ENCODE data around the gene HPGDS.
"Not testable (repeated sequence)": the region's sequence is repeated elsewhere in the genome, so short reads cannot be mapped to it uniquely, and the experiment has no call there.

Gene HPGDS

GRCh38 chr4:94356444-94356843 lies 13.8 kb upstream of the HPGDS start:
- no peak for DNase-seq

DNA sequence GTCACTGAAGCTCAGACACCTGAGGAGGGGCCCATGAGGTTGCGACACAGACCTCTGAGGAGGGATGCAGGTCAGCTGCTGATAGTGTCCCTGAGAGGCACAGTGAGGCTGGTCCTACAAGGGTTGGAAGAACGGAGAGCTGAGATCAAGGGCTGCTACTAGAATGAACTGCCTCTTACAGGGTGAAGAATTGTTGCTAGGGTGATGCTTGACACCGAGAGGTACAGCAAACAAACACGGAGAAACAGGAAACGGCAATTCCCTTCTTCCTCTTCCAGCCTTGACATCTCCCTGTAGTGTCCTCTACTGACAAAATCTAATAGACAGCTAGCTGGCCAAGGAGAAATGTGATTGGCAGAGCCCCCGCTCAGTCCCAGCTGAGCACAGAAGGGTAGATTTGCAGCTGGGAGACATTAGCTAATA lies 11.8 kb upstream of the HPGDS start:
- no peak for DNase-seq

DNA sequence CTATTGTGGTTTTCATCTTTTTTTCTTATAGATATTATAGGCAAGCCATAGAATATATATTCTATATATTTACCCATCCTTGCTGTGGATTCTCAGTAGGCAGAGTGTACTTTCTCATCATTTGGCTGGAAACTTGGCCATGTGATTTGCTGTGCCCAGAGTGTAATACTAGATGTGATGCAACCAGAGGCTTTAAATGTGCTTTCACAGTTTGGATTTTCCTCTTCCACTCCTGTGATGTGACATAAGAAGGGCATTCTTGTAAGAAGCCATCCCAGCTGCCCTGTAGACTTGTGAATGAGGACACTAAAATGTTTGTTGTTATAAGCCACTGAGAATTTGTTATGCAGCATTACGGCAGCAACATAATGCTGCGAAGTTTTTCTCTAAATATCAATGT lies 10.4 kb upstream of the HPGDS start:
- DNase-seq, result no peak

GRCh38 chr4:94352163-94352562 lies 9.5 kb upstream of the HPGDS start:
- no peak for DNase-seq

- no peak for DNase-seq
These were observed 8.7 kb upstream of the HPGDS start for GRCh38 chr4:94351319-94351718.

GRCh38 chr4:94350095-94350494 lies 7.5 kb upstream of the HPGDS start:
- no peak for DNase-seq

- no peak for DNase-seq
These were observed 6.6 kb upstream of the HPGDS start for GRCh38 chr4:94349193-94349592.

DNA sequence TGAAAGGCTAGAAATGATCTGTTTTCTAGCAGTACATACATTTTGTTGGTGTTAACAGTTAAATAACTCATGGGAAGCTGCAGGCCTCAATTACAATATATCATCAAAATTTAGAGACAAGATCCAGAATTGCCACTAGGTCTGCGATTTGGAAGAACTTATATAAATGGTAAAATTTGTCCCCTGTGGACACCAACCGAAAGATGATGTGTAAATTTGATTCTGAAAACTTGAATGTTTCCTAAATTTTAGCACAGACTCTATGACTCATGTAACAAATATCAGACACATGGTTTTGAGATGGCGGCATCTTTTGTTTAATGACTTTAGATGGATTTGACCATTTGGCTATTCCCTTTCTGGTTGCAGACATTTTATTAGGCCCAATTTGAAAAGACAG lies 6.0 kb upstream of the HPGDS start:
- DNase-seq, result no peak

GRCh38 chr4:94346541-94346940 lies 3.9 kb upstream of the HPGDS start:
- no peak for DNase-seq

DNA sequence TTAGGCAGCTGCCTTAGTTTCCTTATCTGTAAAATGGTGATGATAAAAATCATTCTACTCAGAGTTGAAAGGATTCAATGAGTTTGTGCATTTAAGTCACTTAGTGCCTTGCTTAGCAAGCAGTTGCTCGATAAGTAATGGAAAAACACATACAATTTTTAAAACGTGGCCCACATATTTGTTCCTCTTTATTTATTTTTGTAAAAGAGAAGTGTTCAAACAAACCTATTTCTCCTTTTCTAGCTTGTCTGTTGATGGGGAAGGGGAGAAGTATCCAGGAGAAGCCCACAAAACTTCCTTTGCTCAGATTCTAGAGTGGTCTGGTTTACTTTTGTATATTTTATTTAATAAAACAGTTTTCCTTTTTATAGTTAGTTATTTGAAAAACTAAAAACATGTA lies 3.3 kb upstream of the HPGDS start:
- no peak for DNase-seq

DNA sequence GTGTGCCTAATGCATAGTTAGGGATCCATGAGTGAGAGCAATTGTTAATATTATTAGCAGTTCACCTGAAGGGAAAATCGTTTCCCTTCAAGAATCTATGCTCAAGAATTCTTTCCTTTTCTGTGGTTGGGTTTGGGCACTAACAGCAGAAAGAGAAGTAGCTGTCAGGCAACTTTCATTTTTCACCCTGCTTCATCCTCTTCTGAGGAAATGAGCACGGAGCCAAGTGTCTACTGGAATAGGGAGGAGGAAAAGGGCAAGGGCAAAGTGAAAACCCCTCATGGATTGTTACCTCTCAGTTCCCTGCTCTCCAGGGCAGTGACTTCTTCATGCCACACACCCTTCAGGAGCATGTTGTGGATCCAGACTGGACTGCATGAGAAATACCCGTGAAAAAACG lies 2.6 kb upstream of the HPGDS start:
- DNase-seq, result no peak

- no peak for DNase-seq
These were observed 1.8 kb upstream of the HPGDS start for GRCh38 chr4:94344457-94344856.

GRCh38 chr4:94341481-94342370 lies 910 bp downstream of the HPGDS start:
- no peak for DNase-seq

- no peak for DNase-seq
These were observed 2.9 kb downstream of the HPGDS start for GRCh38 chr4:94339779-94340178.

- no peak for DNase-seq
These were observed 3.8 kb downstream of the HPGDS start for GRCh38 chr4:94338681-94339351.

DNA sequence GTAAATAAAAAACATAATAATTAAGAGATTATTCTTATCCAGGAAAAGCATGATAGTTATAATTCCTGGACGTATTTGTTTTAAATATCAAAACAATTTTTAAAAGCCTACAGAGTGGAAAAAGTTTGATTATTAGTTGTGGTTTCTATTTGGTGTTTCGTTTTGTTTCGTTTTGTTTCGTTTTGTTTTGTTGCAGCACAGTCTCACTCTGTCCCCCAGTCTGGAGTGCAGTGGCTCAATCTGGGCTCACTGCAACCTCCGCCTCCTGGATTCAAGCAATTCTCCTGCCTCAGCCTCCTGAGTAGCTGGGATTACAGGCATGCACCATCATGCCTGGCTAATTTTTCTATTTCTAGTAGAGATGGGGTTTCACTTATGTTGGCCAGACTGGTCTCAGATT lies 5.8 kb downstream of the HPGDS start:
- not testable (repeated sequence) for DNase-seq

- DNase-seq, result no peak
These were observed 6.3 kb downstream of the HPGDS start for GRCh38 chr4:94336303-94336702.

DNA sequence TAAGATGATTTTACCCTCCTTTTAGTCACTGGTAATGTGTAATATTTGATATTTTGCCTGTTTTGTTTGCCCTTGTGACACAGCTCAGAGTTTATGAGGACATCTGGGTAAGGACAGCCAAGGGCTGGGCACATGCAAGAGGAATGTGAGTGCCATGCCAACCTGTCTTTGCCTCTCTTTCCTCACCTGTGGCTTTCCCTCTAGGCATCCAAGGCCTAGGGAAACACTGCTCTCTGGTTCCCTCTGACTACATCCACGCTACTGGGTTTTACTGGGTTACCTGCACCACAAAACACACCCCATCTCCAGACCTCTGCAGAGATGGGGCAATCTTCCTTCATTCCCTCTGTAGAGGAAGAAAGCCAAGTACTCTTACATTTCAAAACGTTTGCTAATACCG lies 7.7 kb downstream of the HPGDS start:
- DNase-seq, result no peak

GRCh38 chr4:94334476-94334875 lies 8.2 kb downstream of the HPGDS start:
- no peak for DNase-seq

GRCh38 chr4:94333866-94334265 lies 8.8 kb downstream of the HPGDS start:
- DNase-seq, result no peak

DNA sequence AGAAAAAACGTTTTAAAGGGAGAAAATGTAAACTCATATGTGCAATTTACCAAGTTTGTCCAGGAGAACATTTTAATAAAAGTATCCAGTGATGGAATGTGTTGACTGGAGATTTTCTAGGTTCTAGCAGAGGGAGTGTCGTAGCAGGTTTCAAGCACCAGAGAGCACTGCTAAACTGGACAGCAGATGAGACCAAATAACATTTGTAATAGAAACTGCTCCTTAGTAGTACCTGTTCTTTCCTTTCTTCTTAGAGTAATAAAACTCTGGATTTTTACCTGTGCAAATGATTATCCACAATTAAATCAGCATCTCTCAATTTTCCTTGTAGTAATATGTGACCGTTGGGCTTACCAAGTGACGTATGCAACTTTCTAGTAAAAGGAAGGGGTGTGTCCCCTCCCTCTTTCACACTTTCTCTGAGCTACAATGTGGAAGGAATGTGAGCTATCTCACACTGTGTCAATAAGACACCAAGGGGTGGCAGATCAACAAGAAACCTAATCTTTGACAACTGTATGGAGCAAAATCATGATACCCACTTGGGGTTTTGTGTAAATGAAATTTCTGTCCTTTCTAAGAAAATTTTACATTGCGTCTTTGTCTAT lies 9.5 kb downstream of the HPGDS start:
- DNase-seq, result no peak

- no peak for DNase-seq
These were observed 12.7 kb downstream of the HPGDS start for GRCh38 chr4:94329933-94330332.

DNA sequence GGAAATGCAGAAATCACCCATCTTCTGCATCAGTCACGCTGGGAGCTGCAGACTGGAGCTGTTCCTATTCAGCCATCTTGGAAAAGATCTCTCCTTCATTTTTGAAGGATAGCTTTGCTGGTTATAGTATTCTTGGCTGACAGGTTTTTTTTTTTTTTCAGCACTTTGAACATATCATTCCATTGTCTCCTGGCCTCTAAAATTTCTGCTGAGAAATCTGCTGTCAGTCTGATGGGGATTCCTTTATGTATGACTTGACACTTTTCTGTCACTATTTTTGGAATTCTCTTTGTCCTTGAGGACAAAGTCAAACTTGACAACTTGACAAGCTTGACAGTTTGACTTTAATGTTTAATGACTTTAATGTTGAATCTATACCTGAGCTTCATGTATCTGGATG lies 16.8 kb downstream of the HPGDS start:
- no peak for DNase-seq

- DNase-seq, result not testable (repeated sequence)
These were observed 22.7 kb downstream of the HPGDS start for GRCh38 chr4:94319927-94320326.

Measured in NCI-H1048 (cell line).